NCI-H82 treated with DMSO at 0.1 percent for 48 hours (cell line): Measurements from ENCODE around the gene CERK.

ENCODE experiments used
- DNase-seq: peaks from one replicate; lab custom pipeline; 2025; ENCODE audit not compliant: unreplicated experiment; lab: John Stamatoyannopoulos, UW

Gene CERK

GRCh38 chr22:46664301-46664855 is 73.7 kb downstream of the CERK start:
- DNase-seq = no peak

GRCh38 chr22:46663436-46664100 is 74.5 kb downstream of the CERK start:
- DNase-seq = no peak

- DNase-seq = no peak
Observed at GRCh38 chr22:46663001-46663400, 75.1 kb downstream of the CERK start.

- no peak for DNase-seq
Observed at GRCh38 chr22:46662226-46662625, 75.8 kb downstream of the CERK start.

GRCh38 chr22:46661221-46661851 is 76.7 kb downstream of the CERK start:
- DNase-seq = no peak

- no peak for DNase-seq
Observed at GRCh38 chr22:46660604-46661201, 77.3 kb downstream of the CERK start.

GRCh38 chr22:46659791-46660186 is 78.3 kb downstream of the CERK start:
- DNase-seq = no peak

- no peak for DNase-seq
Observed at GRCh38 chr22:46659059-46659790, 78.8 kb downstream of the CERK start.

GRCh38 chr22:46657996-46658947 is 79.8 kb downstream of the CERK start:
- DNase-seq = no peak

- DNase-seq = no peak
Observed at GRCh38 chr22:46657655-46657953, 80.4 kb downstream of the CERK start.

GRCh38 chr22:46656856-46657654 is 81.0 kb downstream of the CERK start:
- no peak for DNase-seq

- DNase-seq = no peak
Observed at GRCh38 chr22:46655861-46656608, 82.0 kb downstream of the CERK start.

- DNase-seq = no peak
Observed at GRCh38 chr22:46654927-46655595, 83.0 kb downstream of the CERK start.

GRCh38 chr22:46654426-46654825 is 83.6 kb downstream of the CERK start:
- no peak for DNase-seq

- DNase-seq = no peak
Observed at GRCh38 chr22:46653596-46653995, 84.5 kb downstream of the CERK start.

- no peak for DNase-seq
Observed at GRCh38 chr22:46652847-46653331, 85.2 kb downstream of the CERK start.

- no peak for DNase-seq
Observed at GRCh38 chr22:46652081-46652846, 85.8 kb downstream of the CERK start.

GRCh38 chr22:46651316-46651715 is 86.7 kb downstream of the CERK start:
- no peak for DNase-seq
